ENCODE data around the gene CSF3R.
"Not testable (repeated sequence)": the region's sequence is repeated elsewhere in the genome, so short reads cannot be mapped to it uniquely, and the experiment has no call there.

The CSF3R gene

GRCh38 chr1:36512842-36513241 is 30.1 kb upstream of the CSF3R start:
- DNase-seq = no peak

DNA sequence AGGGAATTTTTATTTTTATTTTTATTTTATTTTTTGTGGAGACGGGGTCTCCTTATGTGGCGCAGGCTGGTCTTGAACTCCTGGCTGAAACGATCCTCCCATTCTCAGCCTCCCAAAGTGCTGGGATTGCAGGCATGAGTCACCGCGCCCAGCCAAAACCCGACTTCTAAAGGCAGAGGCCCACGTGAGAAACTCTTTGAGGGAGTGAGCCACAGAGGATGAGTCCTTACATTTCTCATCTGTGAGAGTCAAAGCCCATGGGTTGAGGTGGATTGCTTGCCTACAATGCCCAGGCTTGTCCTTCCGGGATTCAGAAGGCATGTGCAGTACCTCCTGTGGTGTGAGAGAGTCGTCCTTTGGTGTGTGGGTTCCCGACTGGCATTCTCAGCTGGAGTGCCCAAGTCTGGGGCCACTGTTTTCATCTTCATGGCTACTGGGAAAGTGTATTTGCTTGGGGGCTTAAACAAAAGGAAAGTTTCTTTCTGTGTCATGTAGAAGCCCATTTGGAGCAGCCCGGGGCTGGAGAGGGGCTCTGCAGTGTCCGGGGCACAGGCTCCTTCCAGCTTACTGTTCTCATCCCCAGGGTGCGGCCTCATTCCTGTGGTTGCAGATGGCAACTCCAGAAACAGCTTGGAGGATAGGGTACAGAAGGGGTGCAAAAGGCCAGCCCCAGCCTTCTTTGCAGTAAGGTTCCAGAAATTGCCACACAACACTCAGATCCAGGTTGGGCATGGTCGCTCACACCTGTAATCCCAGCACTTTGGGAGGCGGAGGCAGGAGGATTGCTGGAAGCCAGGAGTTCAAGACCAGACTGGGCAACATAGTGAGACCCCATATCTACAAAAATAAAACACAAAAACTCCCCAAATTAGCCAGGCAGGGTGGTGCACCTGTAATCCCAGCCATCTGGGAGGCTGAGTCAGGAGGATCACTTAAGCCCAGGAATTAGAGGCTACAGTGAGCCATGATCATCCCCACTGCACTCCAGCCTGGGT is 29.4 kb upstream of the CSF3R start:
- no peak for DNase-seq

DNA sequence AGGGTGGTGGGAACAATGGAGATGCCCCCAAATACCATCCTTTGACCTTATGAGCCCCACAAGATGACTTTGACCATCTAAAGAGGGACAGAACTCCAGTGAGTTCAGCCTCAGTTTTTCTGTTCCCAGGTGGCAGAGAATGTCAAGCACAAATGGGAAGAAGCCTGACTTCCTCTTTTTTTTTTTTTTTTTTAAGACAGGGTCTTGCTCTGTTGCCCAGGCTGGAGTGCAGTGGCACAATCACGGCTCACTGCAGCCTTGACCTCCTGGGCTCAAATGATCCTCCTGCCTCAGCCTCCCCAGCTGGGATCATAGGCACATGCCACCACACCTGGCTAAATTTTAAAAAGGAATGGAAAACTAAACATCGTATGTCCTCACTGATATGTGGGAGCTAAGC is 28.5 kb upstream of the CSF3R start:
- DNase-seq = not testable (repeated sequence)

- DNase-seq = no peak
Observed at GRCh38 chr1:36510418-36510817, 27.7 kb upstream of the CSF3R start.

GRCh38 chr1:36508257-36508656 is 25.5 kb upstream of the CSF3R start:
- no peak for DNase-seq

- DNase-seq = no peak
Observed at GRCh38 chr1:36506276-36506920, 23.7 kb upstream of the CSF3R start.

DNA sequence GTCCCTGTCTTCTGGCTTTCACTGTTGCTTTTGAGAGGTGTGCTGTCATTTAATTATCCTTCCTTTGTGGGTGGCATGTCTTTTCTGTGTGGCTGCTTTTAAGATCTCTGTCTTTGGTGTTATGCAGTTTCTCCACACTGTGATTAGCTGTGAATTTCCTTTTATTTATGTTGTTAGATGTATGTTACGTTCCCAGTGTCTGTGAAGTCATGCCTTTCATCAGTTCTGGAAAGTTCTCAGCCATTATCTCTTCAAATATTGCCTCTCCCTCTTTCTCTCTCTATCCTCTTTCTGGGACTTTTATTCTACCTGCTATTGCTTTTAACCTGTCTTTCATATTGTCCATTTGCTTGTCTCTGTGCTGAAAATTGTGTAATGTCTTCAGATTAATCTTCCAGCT is 21.0 kb upstream of the CSF3R start:
- no peak for DNase-seq

DNA sequence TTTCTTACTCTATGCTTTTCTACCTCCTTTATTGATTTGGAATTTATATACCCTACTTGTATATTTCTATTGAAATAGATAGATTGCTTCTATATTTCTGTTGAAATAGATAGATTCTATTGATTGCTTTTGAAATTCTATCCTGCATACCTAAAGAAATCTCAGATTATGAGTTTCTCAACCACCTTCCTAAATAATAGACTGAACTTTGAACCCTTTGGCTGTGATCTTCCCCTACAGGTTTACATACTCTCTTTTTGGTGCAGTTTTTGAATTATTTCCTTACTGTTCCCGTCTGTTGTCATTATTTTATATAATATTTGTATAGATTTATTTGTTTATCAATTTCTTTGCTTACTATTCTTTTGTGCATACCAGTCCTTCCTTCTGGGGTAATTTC is 20.4 kb upstream of the CSF3R start:
- DNase-seq = no peak

DNA sequence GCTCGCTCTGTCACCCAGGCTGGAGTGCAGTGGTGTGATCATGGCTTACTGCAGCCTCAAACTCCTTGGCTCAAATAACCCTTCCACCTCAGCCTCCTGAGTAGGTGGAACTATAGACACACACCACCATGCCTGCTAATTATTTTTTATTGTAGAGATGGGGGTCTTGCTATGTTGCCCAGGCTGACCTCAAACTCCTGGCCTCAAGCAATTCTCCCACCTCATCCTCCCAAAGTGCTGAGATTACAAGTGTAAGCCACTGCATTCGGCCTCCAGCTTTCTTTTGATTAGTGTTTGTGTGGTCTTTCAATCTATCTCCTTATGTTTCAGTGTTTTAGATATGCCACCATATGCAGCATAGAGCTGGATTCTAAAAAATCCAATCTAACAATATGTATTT is 19.9 kb upstream of the CSF3R start:
- no peak for DNase-seq

GRCh38 chr1:36501911-36502310 is 19.2 kb upstream of the CSF3R start:
- DNase-seq = not testable (repeated sequence)

- DNase-seq = no peak
Observed at GRCh38 chr1:36497207-36497606, 14.5 kb upstream of the CSF3R start.

GRCh38 chr1:36494971-36495370 is 12.3 kb upstream of the CSF3R start:
- DNase-seq = no peak

DNA sequence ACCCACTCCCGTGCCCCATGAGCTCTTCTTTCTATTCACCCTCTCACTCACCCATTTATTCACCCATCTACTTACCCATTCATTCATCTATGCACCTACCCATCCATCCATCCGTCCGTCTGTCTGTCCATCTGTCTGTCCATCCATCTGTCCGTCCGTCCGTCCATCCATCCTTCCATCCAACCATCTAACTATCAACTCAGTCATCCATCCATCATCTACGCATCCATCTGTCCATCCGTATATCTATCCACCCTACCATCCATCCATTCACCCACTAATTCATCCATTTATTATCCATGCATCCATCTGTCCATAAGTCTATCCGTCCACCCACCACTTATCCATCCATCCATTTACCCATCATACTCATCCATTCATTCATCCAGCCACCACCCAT is 10.8 kb upstream of the CSF3R start:
- DNase-seq = no peak

DNA sequence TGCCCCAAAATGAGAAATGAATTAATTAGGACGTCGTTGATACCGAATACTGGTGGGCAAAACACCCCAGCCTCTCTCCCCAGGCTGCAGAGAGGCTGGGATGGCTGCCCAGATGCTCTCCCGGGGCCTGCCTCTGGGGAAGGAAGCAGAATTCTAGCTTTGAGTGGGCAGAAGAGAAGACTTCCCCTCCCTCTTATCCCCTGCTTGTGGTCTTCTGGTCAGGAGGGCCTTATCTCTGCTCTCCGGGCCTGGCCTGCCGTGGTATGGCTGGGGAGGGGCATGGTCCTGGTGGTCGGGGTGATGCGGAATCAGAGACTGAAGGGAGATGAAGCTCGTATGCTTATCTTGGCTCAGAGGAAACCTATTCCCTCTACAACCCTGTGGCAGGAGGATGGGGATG is 9.8 kb upstream of the CSF3R start:
- DNase-seq = no peak

GRCh38 chr1:36489258-36490051 is 6.7 kb upstream of the CSF3R start:
- not testable (repeated sequence) for DNase-seq

GRCh38 chr1:36487906-36488305 is 5.2 kb upstream of the CSF3R start:
- DNase-seq = no peak

GRCh38 chr1:36487336-36487725 is 4.6 kb upstream of the CSF3R start:
- DNase-seq = not testable (repeated sequence)

GRCh38 chr1:36486439-36487335 is 4.0 kb upstream of the CSF3R start:
- DNase-seq = no peak

DNA sequence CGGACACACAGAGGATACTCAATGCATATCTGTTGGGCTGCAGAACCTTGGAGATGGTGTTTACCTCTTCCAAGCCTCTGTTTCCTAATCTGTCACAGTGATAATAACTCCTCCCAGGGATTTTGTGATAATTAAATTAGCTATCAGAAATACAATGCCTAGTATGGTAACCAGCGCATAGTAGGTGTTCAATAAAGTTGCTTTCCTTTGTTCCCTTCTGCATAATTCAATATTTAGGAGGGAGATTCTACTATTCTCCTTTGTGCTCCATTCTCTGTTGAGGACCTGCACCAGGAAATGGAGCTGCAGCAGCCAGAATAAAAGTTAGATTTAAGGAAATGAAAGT is 3.4 kb upstream of the CSF3R start:
- DNase-seq = no peak

DNA sequence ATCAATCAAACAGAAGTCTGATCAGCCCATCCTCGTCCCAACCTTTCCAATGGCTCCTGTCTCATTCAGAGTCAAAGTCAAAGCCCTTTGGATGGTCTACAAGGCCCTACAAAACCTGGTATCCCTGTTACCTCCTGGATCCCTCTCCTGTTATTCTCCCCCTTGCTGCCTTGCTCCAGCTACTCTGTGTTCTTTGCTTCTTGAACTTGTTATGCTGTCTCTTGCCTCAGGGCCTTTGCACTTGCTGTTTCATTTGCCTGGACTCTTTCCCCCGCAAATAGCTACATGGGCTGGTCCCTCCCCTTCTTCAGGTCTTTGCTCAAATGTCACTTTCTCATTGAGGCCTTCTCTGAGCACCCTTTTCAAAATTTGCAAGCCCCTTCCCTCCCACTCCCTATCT is 1.4 kb upstream of the CSF3R start:
- DNase-seq = no peak

GRCh38 chr1:36481771-36482723 is 666 bp downstream of the CSF3R start:
- DNase-seq = no peak

Data from activated CD4-positive, alpha-beta T cell treated with anti-CD3 and anti-CD28 coated beads, Interleukin-2, amount 50 U/mL, for 4 hours (primary cell).